LHCN-M2 (cell line): ENCODE measurements around the gene KHDRBS2. TPM values are rescaled to one million over a fixed set of nuclear protein-coding genes. Genes with fewer than 3 reads are reported as not detected.

Experiments used
- DNase-seq: peaks from one replicate; pipeline ENCODE4 v3.0.0-alpha.2; 2012; ENCODE audit warnings: low read depth
- polyA plus RNA-seq: library from polyadenylated mRNA; unstranded; fragments of >200 nt; gene quantifications from one replicate; pipeline ENCODE4 v1.2.1, GENCODE V29; 2012; ENCODE audit warnings: missing spikeins
- total RNA-seq: library from RNA; depleted of rRNA; stranded (reverse); fragments of >200 nt; gene quantifications from 2 replicates; pipeline ENCODE4 v1.2.3, GENCODE V29; 2014; rRNA removed

Gene KHDRBS2
- not detected in 2 replicates for total RNA-seq
- polyA plus RNA-seq = not detected

DNA sequence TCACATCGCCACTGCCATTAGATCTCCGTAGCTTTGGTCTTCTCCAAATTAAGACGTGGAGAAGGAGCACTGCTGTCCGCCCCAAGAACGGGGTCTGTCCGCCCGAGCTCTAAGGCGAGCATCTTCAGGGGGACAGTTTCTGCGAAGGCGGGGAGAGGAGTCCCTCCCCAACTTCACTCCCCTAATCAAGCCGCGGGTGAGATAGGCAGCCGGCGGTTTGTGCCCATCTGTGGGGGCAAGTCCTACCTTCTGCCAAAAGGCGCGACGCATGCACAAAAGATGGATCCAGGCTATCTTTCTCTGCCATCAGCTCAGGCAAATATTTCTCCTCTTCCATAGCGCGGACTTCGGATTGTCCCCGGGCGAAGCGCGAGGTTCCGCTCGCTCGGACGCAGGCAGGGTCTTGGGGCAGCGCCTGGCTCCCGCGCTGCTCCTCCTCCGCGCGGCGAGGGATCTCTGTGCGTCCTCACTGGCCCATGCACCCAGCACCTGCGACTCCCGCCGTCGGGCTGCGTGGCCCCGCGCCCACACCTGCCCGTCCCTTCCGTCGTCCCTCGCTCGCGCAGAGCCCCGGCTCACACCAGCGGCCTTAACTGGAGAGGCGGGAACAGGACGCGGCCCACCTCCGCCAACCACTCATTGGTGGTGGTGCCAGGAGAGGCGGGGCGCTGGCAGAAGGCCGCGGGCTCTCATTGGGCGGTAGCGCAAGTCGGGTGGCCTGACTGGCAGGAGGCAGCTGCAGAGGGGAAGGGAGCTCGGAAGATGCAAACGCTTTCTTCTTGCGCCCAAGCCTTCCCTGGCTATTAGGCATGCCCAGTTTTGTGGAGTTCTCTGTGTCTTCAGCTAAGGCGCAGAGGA lies at the start of gene KHDRBS2:
Gene KHDRBS2, minus strand, starts transcription at position 614 of the 858 bp plus-strand sequence.
- DNase-seq = no peak

DNA sequence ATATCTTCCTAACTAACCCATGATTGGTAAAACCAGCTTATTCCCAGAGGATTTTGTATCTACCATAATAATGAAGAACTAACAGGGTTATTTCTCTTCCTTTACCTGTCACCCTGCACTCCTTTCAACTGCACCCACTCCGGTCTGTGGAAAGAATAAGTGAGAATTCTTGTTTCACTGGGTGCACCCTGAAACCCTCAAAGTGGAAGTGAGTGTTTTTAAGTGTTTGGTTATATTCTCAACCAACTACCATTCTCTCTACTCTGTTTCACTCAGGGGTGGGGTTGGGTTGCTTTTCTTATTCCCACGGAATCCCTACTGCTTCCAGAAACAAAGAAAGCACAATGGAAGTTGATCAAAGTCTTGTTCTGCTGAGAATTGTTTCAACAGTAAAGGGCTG lies 42.6 kb upstream of the KHDRBS2 start:
- DNase-seq = no peak

DNA sequence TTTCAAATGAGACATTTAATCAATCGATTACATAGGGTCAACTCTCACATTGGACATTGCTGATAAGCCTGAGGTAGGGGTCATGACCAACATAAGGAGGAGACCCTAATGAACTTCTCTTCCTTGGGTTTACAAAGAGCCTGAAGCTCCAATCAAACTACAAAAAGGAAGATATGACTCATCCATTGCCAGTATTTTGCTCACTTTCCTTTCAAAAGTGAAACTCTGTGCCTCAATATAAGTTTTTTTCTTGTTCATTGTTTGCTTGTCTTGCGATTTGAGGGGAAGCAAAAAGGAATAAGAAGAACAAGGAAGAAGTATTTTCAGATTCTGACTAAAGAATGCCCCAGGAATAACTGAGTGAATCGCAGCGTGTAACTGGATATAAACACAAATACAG lies 38.8 kb upstream of the KHDRBS2 start:
- DNase-seq = no peak

DNA sequence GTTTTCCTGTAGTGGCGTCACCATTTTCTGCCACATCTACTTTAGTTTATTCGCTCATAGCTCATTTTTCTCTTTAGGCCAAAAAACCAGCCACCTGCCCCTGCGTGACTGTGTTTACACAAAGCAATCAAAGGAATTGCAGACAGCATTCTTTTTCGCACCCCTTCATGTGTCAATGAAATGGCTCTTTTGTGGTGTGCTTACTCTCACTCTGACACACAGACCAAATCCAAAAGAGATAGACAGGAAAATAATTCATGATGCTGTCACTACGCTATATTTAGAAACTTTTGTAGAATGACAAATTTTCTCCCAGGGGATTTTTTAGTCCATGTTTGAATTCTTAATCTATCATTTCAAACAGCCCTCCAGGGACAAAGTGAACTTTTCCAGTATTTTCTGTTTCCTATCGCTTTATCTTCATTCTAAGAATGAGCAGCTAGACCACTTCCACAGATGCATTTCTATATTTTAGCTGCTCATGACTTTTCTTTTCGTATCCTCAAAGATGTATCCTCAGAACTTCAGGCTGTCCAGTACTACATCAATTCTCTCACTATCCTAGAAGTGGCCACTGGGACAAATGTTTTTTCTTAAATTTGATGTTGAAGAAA lies 37.9 kb upstream of the KHDRBS2 start:
- DNase-seq = no peak

DNA sequence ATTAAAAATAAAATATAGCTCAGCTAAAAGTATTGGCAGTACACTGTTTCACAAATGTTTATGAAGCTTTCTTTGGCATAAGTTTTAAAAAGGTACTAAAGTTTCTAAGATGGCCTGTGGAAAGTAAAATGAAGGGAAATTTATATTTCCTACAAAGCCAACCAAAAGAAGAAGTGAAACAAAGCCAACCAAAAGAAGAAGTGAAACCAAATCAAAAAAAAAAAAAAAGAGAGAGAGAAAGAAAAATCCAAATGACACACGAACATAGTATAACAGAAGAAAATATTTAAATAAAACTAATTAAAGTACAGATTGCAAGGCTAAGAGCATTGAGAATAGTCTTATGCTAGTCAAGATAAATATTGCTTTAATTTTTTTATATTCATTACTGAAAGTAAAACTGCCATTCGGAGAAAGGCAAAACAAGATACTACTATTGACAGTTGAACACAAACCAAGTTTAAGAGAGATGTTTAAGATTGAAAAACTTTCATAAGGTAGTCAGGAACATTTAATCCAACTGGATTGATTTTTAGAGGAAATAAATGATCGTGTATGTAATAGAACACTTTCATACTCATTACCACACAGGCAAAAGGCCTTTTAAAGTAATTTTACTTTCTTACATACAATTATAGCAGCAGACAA lies 12.8 kb upstream of the KHDRBS2 start:
- no peak for DNase-seq

DNA sequence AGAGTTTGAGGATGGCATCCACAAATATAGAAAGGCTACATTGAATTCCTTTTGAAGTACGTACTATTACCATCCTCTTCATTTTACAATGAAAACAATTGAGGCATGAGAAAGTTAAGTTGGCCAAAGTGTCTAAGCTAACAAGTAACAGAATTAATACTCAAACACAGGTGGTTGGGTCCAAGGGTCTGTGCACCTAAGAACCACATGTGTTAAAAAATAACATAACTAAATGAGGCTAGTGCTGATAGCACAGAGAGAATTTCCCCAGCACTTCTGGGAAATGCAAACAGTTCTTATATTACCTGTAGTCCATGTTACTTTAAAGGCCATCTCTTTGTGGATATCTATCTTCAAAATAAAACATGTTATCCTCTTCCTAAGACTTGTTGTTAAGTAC lies 10.5 kb upstream of the KHDRBS2 start:
- DNase-seq = no peak

DNA sequence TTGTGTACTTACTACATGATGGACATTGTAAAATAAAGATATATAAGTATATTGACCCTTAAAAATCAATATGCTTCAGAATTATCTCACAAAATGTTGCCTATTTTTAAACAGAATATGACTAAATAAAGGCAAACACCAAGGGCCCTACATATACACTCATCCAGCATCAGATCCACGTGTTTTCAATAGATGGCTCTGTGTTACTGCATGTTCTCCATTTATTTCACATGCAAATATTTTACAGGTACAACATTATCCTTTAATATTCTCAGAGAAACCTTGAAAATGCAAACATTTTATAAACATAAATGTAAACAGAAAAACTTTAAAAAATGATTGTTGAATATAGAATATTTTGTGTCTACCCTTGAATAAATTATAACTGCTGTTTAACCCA lies 2.9 kb upstream of the KHDRBS2 start:
- no peak for DNase-seq

DNA sequence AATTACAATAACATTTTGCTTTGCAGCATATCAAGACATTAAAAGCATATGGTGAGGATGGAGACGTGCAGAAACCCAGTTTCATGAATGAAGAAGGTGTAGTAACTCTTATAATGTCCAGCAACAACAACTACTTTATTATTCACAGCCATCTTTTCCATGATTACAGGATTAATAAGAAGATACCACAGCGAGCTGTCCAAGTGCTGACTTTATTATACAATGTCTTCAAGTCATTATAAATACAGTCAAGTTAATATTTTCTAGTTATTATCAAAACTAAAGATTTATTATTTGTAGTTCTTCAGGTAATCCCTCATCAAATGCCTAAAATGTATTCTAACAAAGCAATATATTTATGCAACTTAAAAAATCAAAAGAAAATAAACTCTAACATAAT lies 2.5 kb upstream of the KHDRBS2 start:
- DNase-seq = no peak

DNA sequence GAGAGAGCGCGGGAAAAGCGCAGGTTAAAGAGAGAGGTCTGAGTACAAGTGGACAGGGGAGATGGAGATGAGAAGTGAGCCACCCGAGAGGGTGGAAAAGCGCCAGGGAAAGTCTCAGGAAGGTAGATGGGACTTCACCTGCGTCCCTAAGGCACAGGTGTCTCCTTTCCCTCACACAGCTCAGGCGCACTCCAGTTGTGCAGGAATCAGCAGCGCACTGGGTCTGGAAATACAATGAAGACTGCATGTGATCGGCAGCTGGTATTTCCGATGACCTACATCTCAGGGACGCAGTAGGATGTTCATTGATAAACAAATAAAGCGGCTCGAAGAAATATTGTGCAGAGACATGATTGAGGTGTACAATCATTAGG lies 432 bp upstream of the KHDRBS2 start:
- no peak for DNase-seq

DNA sequence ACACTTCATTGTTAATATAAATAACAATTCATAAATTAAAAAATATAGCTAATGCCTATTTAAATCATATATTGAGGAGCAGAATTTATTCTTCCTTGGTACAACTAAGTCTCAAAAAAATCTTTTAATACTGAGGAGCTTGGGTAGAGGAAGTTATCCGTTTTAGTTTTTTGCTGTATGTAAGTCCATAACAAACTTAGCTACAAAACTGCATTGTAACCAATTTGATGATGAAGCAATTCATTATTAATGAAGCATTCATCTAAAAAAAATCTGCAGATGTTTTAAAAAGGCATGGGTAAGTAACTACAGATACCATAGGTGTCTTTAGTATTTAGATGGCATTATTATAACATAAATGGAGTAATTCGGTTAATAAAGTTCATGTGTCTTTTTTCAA lies 1.3 kb downstream of the KHDRBS2 start:
- no peak for DNase-seq

DNA sequence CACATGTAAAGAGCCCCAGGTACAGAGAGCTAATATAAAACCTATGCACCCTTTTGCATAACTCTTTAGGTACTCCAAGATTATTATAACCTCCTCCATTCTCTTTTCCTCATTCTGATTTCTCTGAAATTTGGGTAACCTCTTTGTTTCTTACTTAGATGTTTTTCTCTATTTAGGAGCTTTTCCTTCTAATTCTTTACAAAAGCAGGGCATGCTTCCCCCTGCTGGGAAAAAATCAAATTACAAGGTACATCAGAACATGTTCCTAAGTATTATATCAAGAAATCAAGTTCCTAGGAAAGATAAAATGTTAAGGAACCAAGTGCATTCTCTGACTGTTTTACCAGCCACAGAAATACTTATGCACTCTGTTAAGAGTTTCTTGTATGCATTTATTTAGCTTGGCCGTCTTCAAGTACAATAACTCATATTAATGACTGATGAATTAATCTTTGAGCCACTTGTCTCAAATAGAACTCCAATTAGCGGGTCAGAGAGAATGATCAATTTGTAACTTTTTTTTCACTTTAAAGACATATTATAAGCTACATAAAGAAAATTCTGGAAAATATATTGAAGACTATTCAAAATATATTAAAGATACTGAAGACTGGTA lies 2.1 kb downstream of the KHDRBS2 start:
- no peak for DNase-seq

DNA sequence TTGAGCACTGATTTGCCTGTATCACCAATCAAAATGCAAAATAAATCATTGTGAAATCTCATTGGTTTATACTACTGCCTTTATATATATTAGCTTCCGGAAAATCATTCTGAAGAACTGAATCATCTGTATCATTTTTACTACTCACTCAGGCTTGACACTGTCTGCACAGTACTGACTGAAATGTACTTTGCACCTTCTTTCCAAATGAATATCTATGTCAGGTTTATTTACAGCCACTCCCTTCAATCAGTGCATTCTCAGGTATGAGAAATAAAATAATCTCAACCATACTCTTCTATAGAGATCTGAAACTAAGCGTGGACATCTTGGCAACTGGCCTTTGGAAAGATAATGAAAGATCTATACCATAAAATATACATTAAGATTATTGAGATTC lies 2.7 kb downstream of the KHDRBS2 start:
- no peak for DNase-seq

DNA sequence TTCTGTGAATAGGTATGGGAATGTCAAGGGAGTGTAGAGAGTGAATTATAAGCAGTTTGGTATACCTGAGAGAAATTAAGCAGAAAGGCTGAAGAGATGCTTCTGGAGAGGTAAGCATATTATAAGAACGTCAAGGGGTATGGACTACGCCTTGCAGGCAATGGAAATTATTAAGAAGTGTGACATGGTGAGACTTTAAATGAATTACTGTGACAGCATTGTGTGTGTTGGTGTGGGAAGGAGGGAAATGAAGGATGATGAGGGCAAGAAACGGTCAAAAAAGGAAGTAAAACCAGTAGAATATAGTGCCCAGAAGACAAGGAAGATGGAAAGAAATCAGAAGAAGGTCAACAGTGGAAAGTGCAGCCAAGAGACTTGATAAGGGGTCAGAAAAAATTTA lies 5.9 kb downstream of the KHDRBS2 start:
- no peak for DNase-seq

DNA sequence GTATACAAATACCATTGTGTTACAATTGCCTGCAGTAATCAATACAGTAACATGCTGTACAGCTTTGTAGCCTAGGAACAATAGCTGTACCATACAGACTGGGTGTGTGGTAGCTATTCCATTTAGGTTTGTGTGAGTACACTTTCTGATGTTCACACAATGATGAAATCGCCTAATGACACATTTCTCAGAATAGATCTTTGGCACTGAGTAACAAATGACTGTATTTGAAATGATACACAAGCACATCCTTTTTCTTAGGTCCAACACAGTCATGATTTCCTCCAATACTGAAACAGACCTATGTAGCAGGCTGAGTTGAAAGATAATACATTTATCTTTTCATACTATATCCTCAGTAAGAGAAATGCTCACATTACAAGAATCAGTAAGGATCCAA lies 13.9 kb downstream of the KHDRBS2 start:
- DNase-seq = no peak

DNA sequence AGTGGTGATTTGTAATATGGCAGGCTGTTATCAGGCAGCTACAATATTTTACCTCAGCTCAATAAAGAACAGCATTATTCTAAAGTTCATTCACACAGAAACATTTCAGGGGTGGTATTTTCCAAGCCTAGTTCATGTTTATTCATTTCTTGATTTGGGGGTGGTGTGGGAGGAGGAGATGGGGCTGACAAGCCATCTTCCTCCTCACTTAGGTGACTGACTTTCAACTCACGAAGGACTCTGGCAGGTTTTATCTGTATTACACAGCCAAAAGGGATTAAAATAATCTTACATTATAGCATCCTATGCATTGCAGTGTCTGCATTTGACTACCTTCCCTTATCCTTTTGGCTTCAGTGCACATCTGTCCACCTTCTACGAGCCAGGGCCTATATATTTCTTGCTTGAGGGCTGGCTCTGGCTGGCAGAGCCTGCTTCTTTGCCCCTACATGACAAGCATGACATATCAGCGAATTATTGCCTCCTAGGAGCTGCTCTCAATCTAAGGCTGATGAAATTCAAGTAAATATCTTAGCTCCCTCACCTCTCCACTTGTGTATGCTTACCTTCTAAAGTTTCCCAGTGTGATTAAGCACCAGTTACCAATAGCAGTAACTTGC lies 20.0 kb downstream of the KHDRBS2 start:
- DNase-seq = no peak

DNA sequence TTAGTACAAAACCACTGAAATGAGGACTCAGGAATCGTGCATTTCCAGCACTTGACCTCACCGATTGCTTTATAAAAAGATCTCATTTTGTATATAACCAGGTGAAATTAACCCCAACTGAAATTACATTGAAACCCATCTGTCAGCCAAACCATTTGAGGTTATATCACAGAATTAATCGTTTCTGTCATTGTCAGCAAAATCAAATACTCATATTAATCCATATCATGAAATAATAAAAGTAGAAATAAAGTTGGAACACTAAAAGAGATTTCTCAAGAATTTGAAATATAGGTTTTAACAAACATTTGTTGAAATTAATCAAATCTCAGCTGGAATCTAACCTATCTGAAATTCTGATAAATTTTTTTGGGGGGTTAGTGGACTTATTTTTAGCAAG lies 23.7 kb downstream of the KHDRBS2 start:
- DNase-seq = no peak

DNA sequence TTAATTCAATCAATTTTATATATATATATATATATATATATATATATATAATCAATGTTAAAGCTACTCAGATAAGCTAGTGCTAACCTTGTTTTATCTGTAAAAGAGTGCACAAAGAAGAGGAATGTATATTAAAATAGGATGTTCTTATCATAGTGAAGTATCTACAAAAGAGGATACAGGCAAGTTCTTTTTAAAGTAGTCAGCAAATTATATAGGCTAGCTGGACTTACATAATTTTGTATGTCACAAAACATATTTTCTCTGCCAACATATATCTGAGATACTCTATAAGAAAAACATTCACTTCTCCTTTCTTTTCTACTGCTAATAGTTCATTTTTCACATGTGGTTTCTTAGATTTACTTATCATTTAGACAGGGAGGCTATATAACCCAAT lies 39.9 kb downstream of the KHDRBS2 start:
- no peak for DNase-seq

DNA sequence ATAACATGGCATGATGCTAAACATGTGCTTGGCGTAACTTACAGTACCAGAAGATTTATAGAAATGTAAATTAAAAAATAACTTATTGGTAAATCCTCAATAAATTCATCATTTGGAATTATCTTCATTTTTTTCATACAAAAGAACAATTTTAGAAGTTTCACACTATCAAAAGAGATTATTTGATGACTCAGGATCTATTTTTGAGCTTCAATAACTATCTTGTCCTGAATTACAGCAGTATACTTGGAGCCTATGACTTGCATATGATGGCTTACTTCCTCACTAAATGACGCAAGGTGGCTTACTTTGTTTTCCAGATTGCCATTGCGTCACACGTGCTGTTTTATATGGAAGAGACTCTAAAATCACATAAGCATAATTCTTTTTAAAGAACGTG lies 49.2 kb downstream of the KHDRBS2 start:
- no peak for DNase-seq

DNA sequence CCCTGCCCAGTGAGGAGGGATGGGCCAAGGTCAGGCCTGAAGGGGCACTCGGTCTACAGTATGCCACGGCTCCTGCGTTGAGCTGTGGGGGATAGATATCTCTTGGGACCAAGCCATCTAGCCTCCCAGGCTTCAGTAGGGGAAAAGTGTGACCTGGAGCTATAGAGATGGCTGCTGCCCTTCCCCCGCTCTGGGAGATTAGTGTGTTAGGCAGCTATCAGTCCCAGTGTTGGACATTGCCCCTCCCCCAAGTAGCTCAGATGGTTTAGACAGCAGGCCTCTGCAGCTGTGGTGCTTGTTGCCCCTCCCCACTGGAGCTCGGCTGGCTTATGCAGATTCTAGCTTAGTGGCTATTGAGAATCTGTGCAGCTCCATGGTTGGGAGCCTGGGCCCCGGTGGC lies 56.8 kb downstream of the KHDRBS2 start:
- no peak for DNase-seq

DNA sequence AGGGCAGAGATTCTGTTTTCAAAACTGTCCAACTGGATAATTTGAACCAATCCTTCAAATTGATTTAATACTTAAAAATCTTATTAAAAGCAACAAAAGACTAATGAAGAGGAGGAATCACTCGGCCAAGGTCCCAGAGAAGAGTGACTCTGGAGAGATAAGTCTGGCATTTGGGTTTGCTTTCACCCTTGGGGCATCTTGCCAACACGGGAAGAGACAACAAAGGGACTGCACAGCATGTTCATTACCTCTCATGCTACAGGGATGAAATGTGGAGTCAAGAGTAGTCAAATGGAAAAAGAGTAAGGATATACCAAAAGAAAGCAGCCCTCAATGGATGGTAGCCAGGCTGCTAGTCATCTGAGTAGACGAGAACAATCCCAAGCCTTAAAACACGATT lies 68.2 kb downstream of the KHDRBS2 start:
- no peak for DNase-seq

DNA sequence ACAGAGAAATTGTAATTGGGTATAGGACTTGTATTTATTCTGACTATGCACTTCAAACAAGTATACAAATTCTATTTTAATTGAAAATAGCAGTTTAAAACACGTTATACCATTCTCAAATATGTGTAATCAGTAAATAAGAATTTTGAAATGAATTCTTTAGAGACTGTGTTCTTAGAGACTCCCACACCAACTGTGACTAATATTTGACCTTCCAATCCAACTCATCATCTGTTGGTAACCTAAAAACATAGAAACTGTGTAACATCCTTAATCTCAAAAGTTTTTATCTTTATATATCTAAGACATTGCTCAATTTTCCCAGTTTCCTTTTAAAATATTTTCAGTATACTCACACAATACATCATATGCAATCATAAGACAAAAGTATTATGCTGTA lies 83.9 kb downstream of the KHDRBS2 start:
- DNase-seq = no peak

DNA sequence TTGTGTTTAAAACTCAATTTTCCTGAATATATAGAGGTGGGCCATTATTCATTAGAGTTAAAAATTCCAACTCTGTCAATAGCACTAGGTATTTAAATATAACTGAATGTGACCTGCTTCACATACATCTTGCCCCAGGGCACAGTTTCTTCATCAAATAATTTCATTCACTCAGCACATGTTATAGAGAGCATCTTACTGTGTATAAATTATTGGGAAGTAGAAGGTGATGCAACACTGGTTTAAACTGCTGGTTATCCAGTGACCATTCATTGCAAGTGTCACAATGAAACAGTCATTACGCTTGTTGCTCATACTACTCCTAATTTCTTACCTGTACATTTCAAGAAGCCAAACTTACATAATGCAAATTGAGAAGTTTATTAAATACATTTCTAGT lies 93.4 kb downstream of the KHDRBS2 start:
- DNase-seq = no peak
